Cardiac muscle cell (in vitro differentiated cells and primary cell): ENCODE data around the gene SLIT3. TPM values are rescaled to one million over a fixed set of nuclear protein-coding genes. Genes with fewer than 3 reads are reported as not detected.

ENCODE experiments used
- DNase-seq, 2 donors: peaks; one replicate each; pipeline versions ENCODE4 v3.0.0 to v3.0.0-alpha.2; 2010 to 2017; ENCODE audit warnings: low read depth in 1 of 2, low spot score in 1 of 2
- H3K27ac ChIP-seq: fragments of 200-600 bp; sonication (generic); 2 replicates; pipeline ENCODE4 v1.5.1; 2016
- H3K27me3 ChIP-seq: fragments of 200-600 bp; sonication (generic); 2 replicates; pipeline ENCODE4 v1.6.0; 2016; ENCODE audit warnings: control low read depth
- H3K36me3 ChIP-seq: fragments of 200-600 bp; sonication (generic); 2 replicates; pipeline ENCODE4 v1.5.1; 2016; ENCODE audit warnings: control low read depth
- H3K4me1 ChIP-seq: fragments of 200-600 bp; sonication (generic); 2 replicates; pipeline ENCODE4 v1.8.1; 2017; ENCODE audit warnings: low read depth, mild to moderate bottlenecking, mixed run types
- H3K4me3 ChIP-seq: fragments of 200-600 bp; sonication (generic); 2 replicates; pipeline ENCODE4 v1.5.1; 2016; ENCODE audit warnings: mild to moderate bottlenecking
- H3K9me3 ChIP-seq: fragments of 200-600 bp; sonication (generic); 2 replicates; pipeline ENCODE4 v1.5.1; 2017; ENCODE audit warnings: low read depth, mild to moderate bottlenecking, control low read depth
- polyA plus RNA-seq: library from polyadenylated mRNA; unstranded; fragments of >200 nt; fragmentation: Nextera tagmentation; extraction: Ambion mirVana; gene quantifications from 2 replicates; pipeline ENCODE4 v1.2.1, GENCODE V29; 2016
- total RNA-seq: library from RNA; depleted of rRNA; stranded (reverse); fragments of >200 nt; gene quantifications from 2 replicates; pipeline ENCODE4 v1.2.3, GENCODE V29; 2016
- TF ChIP-seq, protein P1 (sequence below): IDR thresholded peaks from 2 replicates; pipeline ENCODE4 v1.5.1; 2012; ENCODE audit warnings: low read depth, mild to moderate bottlenecking, low read length

The SLIT3 gene
- total and polyA plus RNA-seq, 2 experiments from 2014 or later, result 50.7 to 111 TPM

- H3K4me3 ChIP-seq, result no peak overlapping the region
These were observed 142.2 kb downstream of the SLIT3 start for GRCh38 chr5:169158764-169159163.

DNA sequence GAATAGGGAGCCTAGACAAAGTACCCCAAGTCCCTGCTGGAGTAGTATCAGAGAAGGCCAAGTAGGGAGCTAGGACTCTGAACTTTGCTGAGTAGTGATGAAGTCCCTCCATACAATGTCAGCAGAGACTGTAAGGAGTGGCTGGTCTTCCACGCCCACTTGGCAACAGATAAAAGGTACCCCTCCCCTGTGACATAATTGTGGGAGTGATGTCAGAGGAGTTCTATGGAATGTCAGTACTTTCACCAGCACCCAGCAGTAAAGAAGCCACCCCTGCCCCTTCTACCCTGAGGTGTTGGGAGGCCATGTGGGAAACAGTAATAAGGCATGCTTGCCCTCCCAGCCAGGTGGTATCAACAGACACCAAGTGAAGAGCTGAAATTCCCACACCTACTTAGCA, 143.9 kb downstream of the SLIT3 start:
- Histone ChIP-seq H3K4me1 (peaks cover 47% of the 10 kb centered on the region), H3K4me3 (no peak overlapping the region), H3K27me3 (no peaks in the 10 kb centered on the region), H3K27ac (no peak overlapping the region), H3K9me3 (no peaks in the 10 kb centered on the region), H3K36me3 (no peaks in the 10 kb centered on the region)
- no peak for DNase-seq
- TF ChIP-seq, protein P1, sequence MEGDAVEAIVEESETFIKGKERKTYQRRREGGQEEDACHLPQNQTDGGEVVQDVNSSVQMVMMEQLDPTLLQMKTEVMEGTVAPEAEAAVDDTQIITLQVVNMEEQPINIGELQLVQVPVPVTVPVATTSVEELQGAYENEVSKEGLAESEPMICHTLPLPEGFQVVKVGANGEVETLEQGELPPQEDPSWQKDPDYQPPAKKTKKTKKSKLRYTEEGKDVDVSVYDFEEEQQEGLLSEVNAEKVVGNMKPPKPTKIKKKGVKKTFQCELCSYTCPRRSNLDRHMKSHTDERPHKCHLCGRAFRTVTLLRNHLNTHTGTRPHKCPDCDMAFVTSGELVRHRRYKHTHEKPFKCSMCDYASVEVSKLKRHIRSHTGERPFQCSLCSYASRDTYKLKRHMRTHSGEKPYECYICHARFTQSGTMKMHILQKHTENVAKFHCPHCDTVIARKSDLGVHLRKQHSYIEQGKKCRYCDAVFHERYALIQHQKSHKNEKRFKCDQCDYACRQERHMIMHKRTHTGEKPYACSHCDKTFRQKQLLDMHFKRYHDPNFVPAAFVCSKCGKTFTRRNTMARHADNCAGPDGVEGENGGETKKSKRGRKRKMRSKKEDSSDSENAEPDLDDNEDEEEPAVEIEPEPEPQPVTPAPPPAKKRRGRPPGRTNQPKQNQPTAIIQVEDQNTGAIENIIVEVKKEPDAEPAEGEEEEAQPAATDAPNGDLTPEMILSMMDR, result no peak

More at GRCh38 chr5:169158764-169159163, 142.2 kb downstream of the SLIT3 start:
- no peaks in the 10 kb centered on the region for H3K27me3 ChIP-seq
- no peaks in the 10 kb centered on the region for H3K9me3 ChIP-seq
- TF ChIP-seq, protein P1, result no peak
- no peak overlapping the region for H3K27ac ChIP-seq
- DNase-seq, result no peak
- H3K4me1 ChIP-seq, result peaks cover 38% of the 10 kb centered on the region
- H3K36me3 ChIP-seq, result no peaks in the 10 kb centered on the region

DNA sequence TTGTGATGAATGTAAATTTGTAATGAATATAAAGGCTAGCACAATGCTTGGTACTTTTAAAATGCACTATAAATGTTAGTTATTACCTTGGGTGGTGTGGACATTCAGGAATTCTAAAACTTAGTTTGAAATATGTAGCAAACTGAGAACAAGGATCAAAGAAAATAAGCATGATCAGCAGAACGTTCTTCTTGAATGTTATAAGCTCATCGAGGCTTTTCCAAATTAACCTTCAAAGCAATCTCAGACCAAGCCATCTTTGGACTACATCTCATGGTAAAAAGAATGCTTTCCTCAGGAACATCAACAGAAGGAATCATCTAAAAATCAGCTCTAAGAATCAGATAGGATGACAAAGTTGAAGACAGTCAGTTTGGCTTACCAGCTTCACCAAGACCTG, 146.3 kb downstream of the SLIT3 start:
- Histone ChIP-seq H3K4me3 (no peak overlapping the region), H3K36me3 (no peaks in the 10 kb centered on the region), H3K27ac (peak overlapping the region; percentile 11), H3K9me3 (no peaks in the 10 kb centered on the region), H3K4me1 (peaks cover 43% of the 10 kb centered on the region), H3K27me3 (no peaks in the 10 kb centered on the region)
- TF ChIP-seq, protein P1, result no peak
- DNase-seq, result no peak

- peak overlapping the region; percentile 80 for H3K27ac ChIP-seq
- H3K27me3 ChIP-seq, result no peaks in the 10 kb centered on the region
- DNase-seq, result peak in 1 of 2 donors; percentile 69
- H3K9me3 ChIP-seq, result no peaks in the 10 kb centered on the region
- no peaks in the 10 kb centered on the region for H3K36me3 ChIP-seq
- H3K4me1 ChIP-seq, result peaks cover 50% of the 10 kb centered on the region
- H3K4me3 ChIP-seq, result no peak overlapping the region
- TF ChIP-seq, protein P1, result no peak
These were observed 147.5 kb downstream of the SLIT3 start for GRCh38 chr5:169153405-169153804.

GRCh38 chr5:169152946-169153345, 148.0 kb downstream of the SLIT3 start:
- H3K27me3 ChIP-seq, result no peaks in the 10 kb centered on the region
- no peaks in the 10 kb centered on the region for H3K36me3 ChIP-seq
- no peak for DNase-seq
- no peak overlapping the region for H3K4me3 ChIP-seq
- peak overlapping the region; percentile 80 for H3K27ac ChIP-seq
- TF ChIP-seq, protein P1, result no peak
- H3K9me3 ChIP-seq, result no peaks in the 10 kb centered on the region
- H3K4me1 ChIP-seq, result peaks cover 52% of the 10 kb centered on the region

DNA sequence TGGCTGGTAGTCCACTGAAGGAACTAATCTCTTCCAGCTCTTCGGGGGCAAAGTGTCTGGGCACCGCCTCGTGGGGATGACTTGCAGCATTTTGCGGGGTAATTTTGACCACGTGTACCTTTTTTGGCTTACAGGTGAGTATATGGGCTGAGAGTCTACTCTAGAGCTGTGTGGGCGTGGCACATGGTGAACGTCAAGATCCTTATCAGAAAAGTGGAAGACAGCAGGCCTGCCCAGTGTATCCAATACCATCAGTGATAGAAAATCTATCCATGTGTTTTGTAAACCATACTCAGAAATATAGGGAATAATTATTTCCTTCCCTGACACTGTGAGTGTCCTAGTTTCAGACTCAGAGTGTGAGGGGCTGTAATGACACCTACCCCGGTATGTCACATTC, 148.5 kb downstream of the SLIT3 start:
- no peak overlapping the region for H3K4me3 ChIP-seq
- TF ChIP-seq, protein P1, result no peak
- H3K4me1 ChIP-seq, result peaks cover 56% of the 10 kb centered on the region
- H3K27me3 ChIP-seq, result no peaks in the 10 kb centered on the region
- H3K36me3 ChIP-seq, result no peaks in the 10 kb centered on the region
- DNase-seq, result no peak
- H3K9me3 ChIP-seq, result no peaks in the 10 kb centered on the region
- peak overlapping the region; percentile 80 for H3K27ac ChIP-seq
